WERI-Rb-1 (cell line): ENCODE data around the gene PDE3A.

Experiments used
- DNase-seq: peaks from one replicate; pipeline ENCODE4 v3.0.0-alpha.2; 2020
- H3K27ac ChIP-seq: fragments of 250-450 bp; sonication (Bioruptor Pico); 2 replicates; pipeline ENCODE4 v1.5.1; 2020; ENCODE audit warnings: mild to moderate bottlenecking, moderate library complexity
- H3K27me3 ChIP-seq: fragments of 250-450 bp; sonication (Bioruptor Pico); 2 replicates; pipeline ENCODE4 v1.5.1; 2021; ENCODE audit warnings: mild to moderate bottlenecking, low read depth, moderate library complexity; ENCODE audit not compliant: insufficient read depth, severe bottlenecking
- H3K36me3 ChIP-seq: fragments of 250-450 bp; sonication (Bioruptor Pico); 2 replicates; pipeline ENCODE4 v1.5.1; 2020; ENCODE audit warnings: mild to moderate bottlenecking, moderate library complexity
- H3K4me3 ChIP-seq: 2 replicates; pipeline ENCODE4 v1.5.1; 2011; ENCODE audit warnings: low read depth, mild to moderate bottlenecking, control low read depth, low read length
- H3K9me3 ChIP-seq: fragments of 250-450 bp; sonication (Bioruptor Pico); 2 replicates; pipeline ENCODE4 v1.5.1; 2021; ENCODE audit warnings: mild to moderate bottlenecking, moderate library complexity; ENCODE audit not compliant: severe bottlenecking
- CTCF ChIP-seq: IDR thresholded peaks from 2 replicates; pipeline ENCODE4 v1.5.1; 2011; ENCODE audit warnings: low read depth, mild to moderate bottlenecking, control low read depth, inconsistent platforms, low read length

The PDE3A gene

GRCh38 chr12:20345866-20346265 is 22.5 kb upstream of the PDE3A start:
- H3K36me3 ChIP-seq: no peaks in the 10 kb centered on the region
- no peak overlapping the region for H3K27ac ChIP-seq
- H3K4me3 ChIP-seq: no peak overlapping the region
- TF ChIP-seq CTCF: no peak
- DNase-seq: no peak
- H3K9me3 ChIP-seq: no peaks in the 10 kb centered on the region
- no peaks in the 10 kb centered on the region for H3K27me3 ChIP-seq

GRCh38 chr12:20350026-20350425 is 18.3 kb upstream of the PDE3A start:
- DNase-seq: no peak
- Histone ChIP-seq H3K27ac (no peak overlapping the region), H3K27me3 (no peaks in the 10 kb centered on the region), H3K9me3 (no peaks in the 10 kb centered on the region), H3K36me3 (no peaks in the 10 kb centered on the region), H3K4me3 (no peak overlapping the region)
- TF ChIP-seq CTCF: no peak

- H3K4me3 ChIP-seq: no peak overlapping the region
Measured at GRCh38 chr12:20350495-20350894, 17.8 kb upstream of the PDE3A start.

GRCh38 chr12:20351406-20351805 is 16.9 kb upstream of the PDE3A start:
- DNase-seq: no peak
- no peaks in the 10 kb centered on the region for H3K9me3 ChIP-seq
- no peak overlapping the region for H3K4me3 ChIP-seq
- H3K27me3 ChIP-seq: no peaks in the 10 kb centered on the region
- no peak overlapping the region for H3K27ac ChIP-seq
- no peaks in the 10 kb centered on the region for H3K36me3 ChIP-seq
- no peak for TF ChIP-seq CTCF

More at GRCh38 chr12:20350495-20350894, 17.8 kb upstream of the PDE3A start:
- no peak for TF ChIP-seq CTCF
- no peak overlapping the region for H3K27ac ChIP-seq
- H3K27me3 ChIP-seq: no peaks in the 10 kb centered on the region
- no peak for DNase-seq
- no peaks in the 10 kb centered on the region for H3K36me3 ChIP-seq
- no peaks in the 10 kb centered on the region for H3K9me3 ChIP-seq

- no peak for TF ChIP-seq CTCF
- Histone ChIP-seq H3K27me3 (no peaks in the 10 kb centered on the region), H3K9me3 (no peaks in the 10 kb centered on the region), H3K36me3 (no peaks in the 10 kb centered on the region), H3K4me3 (no peak overlapping the region), H3K27ac (no peak overlapping the region)
- no peak for DNase-seq
Measured at GRCh38 chr12:20356048-20356447, 12.3 kb upstream of the PDE3A start.

GRCh38 chr12:20360407-20360806 is 7.9 kb upstream of the PDE3A start:
- Histone ChIP-seq H3K4me3 (no peak overlapping the region), H3K27me3 (no peaks in the 10 kb centered on the region), H3K9me3 (no peaks in the 10 kb centered on the region), H3K36me3 (no peaks in the 10 kb centered on the region), H3K27ac (no peak overlapping the region)
- DNase-seq: no peak
- no peak for TF ChIP-seq CTCF
